Activated CD4-positive, alpha-beta T cell treated with anti-CD3 and anti-CD28 coated beads, Interleukin-2, amount 10 ng/mL, durations not matched to agents 7 days and 5 days (primary cell): ENCODE measurements around the gene SPATA32. TPM values are rescaled to one million over a fixed set of nuclear protein-coding genes. Genes with fewer than 3 reads are reported as not detected.
A peak's percentile ranks its signal among the peaks of the same experiment; 100 is the strongest.
"Not testable (repeated sequence)": the region's sequence is repeated elsewhere in the genome, so short reads cannot be mapped to it uniquely, and the experiment has no call there.

ENCODE experiments used
- CTCF ChIA-PET: fragments of 350-600 bp; sonication (Branson Sonifier 250); formaldehyde crosslinking; loops from one replicate; lab custom pipeline; 2021; ENCODE audit warnings: antibody characterized with exemption; lab: Charles Lee
- POLR2A ChIA-PET: fragments of 350-600 bp; sonication (Branson Sonifier 250); formaldehyde crosslinking; loops from one replicate; lab custom pipeline; 2021; ENCODE audit warnings: antibody characterized with exemption; lab: Charles Lee
- DNase-seq: peaks from one replicate; pipeline ENCODE4 v3.0.0-alpha.2; 2020
- H3K27ac Mint-ChIP-seq: one replicate; pipeline ENCODE4 v1.8.0; 2021; ENCODE audit warnings: mild to moderate bottlenecking, moderate library complexity, mixed read lengths
- H3K27me3 Mint-ChIP-seq: one replicate; pipeline ENCODE4 v1.8.0; 2021; ENCODE audit warnings: mixed read lengths
- H3K36me3 Mint-ChIP-seq: one replicate; pipeline ENCODE4 v1.8.0; 2021; ENCODE audit warnings: low read depth, mixed read lengths
- H3K4me1 Mint-ChIP-seq: one replicate; pipeline ENCODE4 v1.8.0; 2021; ENCODE audit warnings: mixed read lengths
- H3K4me3 Mint-ChIP-seq: one replicate; pipeline ENCODE4 v1.8.0; 2021; ENCODE audit warnings: mild to moderate bottlenecking, moderate library complexity, mixed read lengths
- H3K9me3 Mint-ChIP-seq: one replicate; pipeline ENCODE4 v1.8.0; 2021; ENCODE audit warnings: mixed read lengths
- total RNA-seq, 2 experiments: library from RNA; stranded (reverse); gene quantifications; one replicate each; pipeline ENCODE4 v1.2.3, GENCODE V29; 2021

The SPATA32 gene
- total RNA-seq, 2 experiments from 2014 or later: 0.27 to 0.67 TPM

GRCh38 chr17:45264430-45264829, 2.5 kb upstream of the SPATA32 start:
- ChIA-PET CTCF (interaction anchor here (0.9 to 1.0 kb wide), 3 partner anchors 9 to 127 kb away, joined by 3 to 8 read pairs (median 3); no protein-coding TSS in a partner anchor), POLR2A (no interaction called here)
- H3K27ac Mint-ChIP-seq: no peak overlapping the region
- peaks cover 39% of the 10 kb centered on the region for H3K36me3 Mint-ChIP-seq
- no peaks in the 10 kb centered on the region for H3K27me3 Mint-ChIP-seq
- H3K9me3 Mint-ChIP-seq: no peaks in the 10 kb centered on the region
- DNase-seq: no peak
- no peak overlapping the region for H3K4me3 Mint-ChIP-seq
- H3K4me1 Mint-ChIP-seq: peaks cover 29% of the 10 kb centered on the region

GRCh38 chr17:45263477-45263860, 1.6 kb upstream of the SPATA32 start:
- H3K9me3 Mint-ChIP-seq: no peaks in the 10 kb centered on the region
- H3K36me3 Mint-ChIP-seq: peaks cover 34% of the 10 kb centered on the region
- ChIA-PET POLR2A (no interaction called here), CTCF (interaction anchor here (1.1 kb wide), 1 partner anchor 28 kb away, joined by 3 read pairs; no protein-coding TSS in a partner anchor)
- H3K27me3 Mint-ChIP-seq: no peaks in the 10 kb centered on the region
- no peak overlapping the region for H3K4me3 Mint-ChIP-seq
- no peak overlapping the region for H3K27ac Mint-ChIP-seq
- H3K4me1 Mint-ChIP-seq: peaks cover 29% of the 10 kb centered on the region
- DNase-seq: no peak

GRCh38 chr17:45262516-45263476, 902 bp upstream of the SPATA32 start:
- no peak for DNase-seq
- Mint-ChIP-seq H3K36me3 (peaks cover 30% of the 10 kb centered on the region), H3K4me1 (peaks cover 33% of the 10 kb centered on the region), H3K9me3 (no peaks in the 10 kb centered on the region), H3K4me3 (peak overlapping the region; percentile 74), H3K27ac (peak overlapping the region; percentile 82), H3K27me3 (no peaks in the 10 kb centered on the region)
- ChIA-PET CTCF (interaction anchor here (0.6 to 1.2 kb wide), 3 partner anchors 14 to 28 kb away, joined by 3 to 4 read pairs (median 3); no protein-coding TSS in a partner anchor), POLR2A (no interaction called here)

- H3K36me3 Mint-ChIP-seq: peaks cover 17% of the 10 kb centered on the region
- no peak overlapping the region for H3K4me3 Mint-ChIP-seq
- H3K27me3 Mint-ChIP-seq: no peaks in the 10 kb centered on the region
- no peak overlapping the region for H3K27ac Mint-ChIP-seq
- peaks cover 50% of the 10 kb centered on the region for H3K4me1 Mint-ChIP-seq
- POLR2A ChIA-PET: interaction anchor here (0.6 to 1.2 kb wide), 2 partner anchors 25 to 34 kb away, joined by 5 read pairs; no protein-coding TSS in a partner anchor
- CTCF ChIA-PET: interaction anchor here (1.1 to 1.6 kb wide), 3 partner anchors 14 to 125 kb away, joined by 5 to 10 read pairs (median 6); partner anchors contain the start of gene ACBD4
- no peaks in the 10 kb centered on the region for H3K9me3 Mint-ChIP-seq
- DNase-seq: no peak
Observed at GRCh38 chr17:45260204-45260783, 1.6 kb downstream of the SPATA32 start.

GRCh38 chr17:45258981-45259380, 2.9 kb downstream of the SPATA32 start:
- Mint-ChIP-seq H3K4me3 (no peak overlapping the region), H3K27me3 (no peaks in the 10 kb centered on the region), H3K27ac (no peak overlapping the region), H3K36me3 (peaks cover 11% of the 10 kb centered on the region), H3K4me1 (peaks cover 54% of the 10 kb centered on the region), H3K9me3 (no peaks in the 10 kb centered on the region)
- ChIA-PET POLR2A (no interaction called here), CTCF (interaction anchor here (0.6 to 1.6 kb wide), 7 partner anchors 12 to 126 kb away, joined by 3 to 10 read pairs (median 4); partner anchors contain the start of gene FMNL1)
- no peak for DNase-seq

- Mint-ChIP-seq H3K4me1 (peaks cover 58% of the 10 kb centered on the region), H3K36me3 (peaks cover 7% of the 10 kb centered on the region), H3K4me3 (no peak overlapping the region), H3K27ac (peak overlapping the region; percentile 69), H3K9me3 (no peaks in the 10 kb centered on the region), H3K27me3 (no peaks in the 10 kb centered on the region)
- CTCF ChIA-PET: interaction anchor here (0.9 to 5.0 kb wide), 7 partner anchors 8 to 60 kb away, joined by 3 to 21 read pairs (median 4); partner anchors contain the start of gene MAP3K14
- POLR2A ChIA-PET: no interaction called here
- DNase-seq: no peak
Observed at GRCh38 chr17:45257115-45257514, 4.8 kb downstream of the SPATA32 start.

- ChIA-PET POLR2A (no interaction called here), CTCF (interaction anchor here (0.9 to 5.0 kb wide), 12 partner anchors 8 to 129 kb away, joined by 3 to 21 read pairs (median 4); partner anchors contain the start of genes ACBD4 and MAP3K14)
- H3K27me3 Mint-ChIP-seq: no peaks in the 10 kb centered on the region
- H3K4me3 Mint-ChIP-seq: no peak overlapping the region
- peak overlapping the region; percentile 75 for H3K27ac Mint-ChIP-seq
- peaks cover 8% of the 10 kb centered on the region for H3K36me3 Mint-ChIP-seq
- peaks cover 54% of the 10 kb centered on the region for H3K4me1 Mint-ChIP-seq
- peak; percentile 26 for DNase-seq
- no peaks in the 10 kb centered on the region for H3K9me3 Mint-ChIP-seq
Observed at GRCh38 chr17:45256114-45256966, 5.6 kb downstream of the SPATA32 start.

GRCh38 chr17:45255358-45255757, 6.5 kb downstream of the SPATA32 start:
- ChIA-PET POLR2A (interaction anchor here (0.6 kb wide), 1 partner anchor 134 kb away, joined by 3 read pairs; no protein-coding TSS in a partner anchor), CTCF (interaction anchor here (0.8 to 5.0 kb wide), 13 partner anchors 9 to 139 kb away, joined by 3 to 21 read pairs (median 6); partner anchors contain the start of gene ACBD4)
- Mint-ChIP-seq H3K27ac (peak overlapping the region; percentile 34), H3K9me3 (no peaks in the 10 kb centered on the region), H3K4me1 (peaks cover 53% of the 10 kb centered on the region), H3K4me3 (no peak overlapping the region), H3K27me3 (no peaks in the 10 kb centered on the region), H3K36me3 (peaks cover 15% of the 10 kb centered on the region)
- DNase-seq: no peak

- no peak for DNase-seq
- Mint-ChIP-seq H3K36me3 (peaks cover 23% of the 10 kb centered on the region), H3K4me1 (peaks cover 61% of the 10 kb centered on the region), H3K27ac (no peak overlapping the region), H3K9me3 (no peaks in the 10 kb centered on the region), H3K27me3 (no peaks in the 10 kb centered on the region), H3K4me3 (no peak overlapping the region)
- ChIA-PET POLR2A (no interaction called here), CTCF (interaction anchor here (0.9 to 5.0 kb wide), 7 partner anchors 12 to 119 kb away, joined by 3 to 21 read pairs (median 6); partner anchors contain the start of gene ACBD4)
Observed at GRCh38 chr17:45253879-45254278, 8.0 kb downstream of the SPATA32 start.

- H3K4me3 Mint-ChIP-seq, POLR2A ChIA-PET, DNase-seq, H3K9me3 Mint-ChIP-seq, H3K27me3 Mint-ChIP-seq: not testable (repeated sequence)
- H3K4me1 Mint-ChIP-seq: peaks cover 66% of the 10 kb centered on the region
- peak overlapping the region; percentile 47 for H3K27ac Mint-ChIP-seq
- peaks cover 30% of the 10 kb centered on the region for H3K36me3 Mint-ChIP-seq
- CTCF ChIA-PET: interaction anchor here (0.7 to 5.0 kb wide), 6 partner anchors 13 to 266 kb away, joined by 3 to 21 read pairs (median 6); partner anchors contain the start of gene ACBD4
Observed at GRCh38 chr17:45253237-45253636, 8.7 kb downstream of the SPATA32 start.

GRCh38 chr17:45251931-45252330, 10.0 kb downstream of the SPATA32 start:
- CTCF ChIA-PET: interaction anchor here (0.7 to 2.0 kb wide), 2 partner anchors 15 to 33 kb away, joined by 3 to 6 read pairs; no protein-coding TSS in a partner anchor
- Mint-ChIP-seq H3K27me3 (no peaks in the 10 kb centered on the region), H3K9me3 (no peaks in the 10 kb centered on the region), H3K4me3 (no peak overlapping the region), H3K36me3 (peaks cover 34% of the 10 kb centered on the region), H3K4me1 (peaks cover 64% of the 10 kb centered on the region), H3K27ac (no peak overlapping the region)
- POLR2A ChIA-PET: no interaction called here
- DNase-seq: no peak
